ENCODE measurements around the gene SMIM12. TPM values are rescaled to one million over a fixed set of nuclear protein-coding genes. Genes with fewer than 3 reads are reported as not detected.

SMIM12 gene
- polyA plus RNA-seq, 2 of the 4 experiments (the other 2 are of a cell fraction) = 35.8 to 37.5 TPM

GRCh38 chr1:34803770-34804169 is 55.8 kb downstream of the SMIM12 start:
- Histone ChIP-seq H3K4me2 (no peak overlapping the region), H3K9me3 (no peaks in the 10 kb centered on the region), H3K27ac (no peak overlapping the region), H3K4me3 (no peak overlapping the region), H3K4me1 (peaks cover 4% of the 10 kb centered on the region; the same call in 1 of the 3 replicates)
- POLR2A ChIA-PET = no interaction called here
- ATAC-seq (no peak), DNase-seq (ENCODE audit: low read depth in 1 of 2, low spot score in 1 of 2) (no peak), FAIRE-seq (no peak)
- CTCF ChIA-PET = no interaction called here
- WGBS (ENCODE audit: missing lambda C conversion rate) = 55% methylated on average over 3 of the region's 3 CpGs
- TF ChIP-seq RARB (CRISPR knock-in tag; IDR thresholded peaks at IDR 0.05) = no peak
- TF ChIP-seq CBX8 (IDR thresholded peaks at IDR 0.05) = no peak
- TF ChIP-seq CEBPB (IDR thresholded peaks at IDR 0.05) = no peak
- no peak for TF ChIP-seq HOXA7 (CRISPR knock-in tag; IDR thresholded peaks at IDR 0.05)
- TF ChIP-seq ELK1 (IDR thresholded peaks at IDR 0.05; ENCODE audit: low read depth, low read length) = no peak
- TF ChIP-seq HOXB5 (CRISPR knock-in tag; IDR thresholded peaks at IDR 0.05) = no peak
- TF ChIP-seq ATOH8 (CRISPR knock-in tag; IDR thresholded peaks at IDR 0.05; ENCODE audit: low read depth) = no peak
- no peak for TF ChIP-seq KDM5A (IDR thresholded peaks at IDR 0.05)
- no peak for TF ChIP-seq HMGXB4 (CRISPR knock-in tag; IDR thresholded peaks at IDR 0.05; ENCODE audit: borderline replicate concordance)
- no peak for TF ChIP-seq BCL3 (IDR thresholded peaks at IDR 0.05)
- TF ChIP-seq CBX2 (IDR thresholded peaks at IDR 0.05; ENCODE audit: borderline replicate concordance, low read depth) = no peak
- TF ChIP-seq ZSCAN20 (CRISPR knock-in tag; IDR thresholded peaks at IDR 0.05) = no peak
- TF ChIP-seq NPAS2 (CRISPR knock-in tag; IDR thresholded peaks at IDR 0.05; ENCODE audit: borderline replicate concordance) = no peak
- TF ChIP-seq CTCF (IDR thresholded peaks at IDR 0.05) = no peak
- TF ChIP-seq CHD4 (IDR thresholded peaks at IDR 0.05; ENCODE audit: borderline replicate concordance) = no peak
- no peak for TF ChIP-seq USF2 (IDR thresholded peaks at IDR 0.05)
- TF ChIP-seq POLR2AphosphoS2 (conservative IDR thresholded peaks at IDR 0.05; ENCODE audit: low read length) = no peak
- no peak for TF ChIP-seq RAD21 (conservative IDR thresholded peaks at IDR 0.05 in 1 of 2, IDR thresholded peaks at IDR 0.05 in 1 of 2)
- TF ChIP-seq EHMT2 (IDR thresholded peaks at IDR 0.05; ENCODE audit: low read depth) = no peak

Other genes starting within 250 kb of the SMIM12 start
- 0.11 and 0.16 TPM in 2 replicates for gene GJB5, start 104.7 kb downstream of the SMIM12 start, polyA plus RNA-seq (2011; rRNA removed)
- gene GJB5, start 104.7 kb downstream of the SMIM12 start, polyA plus RNA-seq (2017; fragmentation: RNase III; extraction: RNeasy Plus Mini Kit Qiagen cat#74134 plus additional on column Dnase treatment) = 0.09 to 0.15 TPM in 2 of 3 replicates, not detected in the other
- gene GJB4, start 100.0 kb downstream of the SMIM12 start, polyA plus RNA-seq (2011; rRNA removed) = 0.07 TPM in 1 of 2 replicates, not detected in the other
- 0.04 to 0.07 TPM in 2 of 3 replicates, not detected in the other for gene GJB4, start 100.0 kb downstream of the SMIM12 start, polyA plus RNA-seq (2017; fragmentation: RNase III; extraction: RNeasy Plus Mini Kit Qiagen cat#74134 plus additional on column Dnase treatment)
- gene GJB3, start 78.5 kb downstream of the SMIM12 start, polyA plus RNA-seq (2011; rRNA removed) = 0.50 and 0.81 TPM in 2 replicates
- 0.75 to 0.84 TPM (median 0.76 TPM) in 3 replicates for gene GJB3, start 78.5 kb downstream of the SMIM12 start, polyA plus RNA-seq (2017; fragmentation: RNase III; extraction: RNeasy Plus Mini Kit Qiagen cat#74134 plus additional on column Dnase treatment)
- gene GJA4, start 66.8 kb downstream of the SMIM12 start, polyA plus RNA-seq (2011; rRNA removed) = not detected in 2 replicates
- not detected in 3 replicates for gene GJA4, start 66.8 kb downstream of the SMIM12 start, polyA plus RNA-seq (2017; fragmentation: RNase III; extraction: RNeasy Plus Mini Kit Qiagen cat#74134 plus additional on column Dnase treatment)
- 0.03 TPM in 1 of 2 replicates, not detected in the other for gene DLGAP3, start 69.9 kb upstream of the SMIM12 start, polyA plus RNA-seq (2011; rRNA removed)
- gene DLGAP3, start 69.9 kb upstream of the SMIM12 start, polyA plus RNA-seq (2017; fragmentation: RNase III; extraction: RNeasy Plus Mini Kit Qiagen cat#74134 plus additional on column Dnase treatment) = 0.04 to 0.07 TPM (median 0.05 TPM) in 3 replicates
- gene TMEM35B, start 125.6 kb upstream of the SMIM12 start, polyA plus RNA-seq (2011; rRNA removed) = 27.2 and 31.8 TPM in 2 replicates
- 12.6 to 16.8 TPM (median 13.3 TPM) in 3 replicates for gene TMEM35B, start 125.6 kb upstream of the SMIM12 start, polyA plus RNA-seq (2017; fragmentation: RNase III; extraction: RNeasy Plus Mini Kit Qiagen cat#74134 plus additional on column Dnase treatment)
- gene ZMYM6, start 172.2 kb upstream of the SMIM12 start, polyA plus RNA-seq (2011; rRNA removed) = 9.7 and 10.9 TPM in 2 replicates
- gene ZMYM6, start 172.2 kb upstream of the SMIM12 start, polyA plus RNA-seq (2017; fragmentation: RNase III; extraction: RNeasy Plus Mini Kit Qiagen cat#74134 plus additional on column Dnase treatment) = 4.4 to 5.4 TPM (median 4.5 TPM) in 3 replicates
- gene ZMYM1, start 219.6 kb upstream of the SMIM12 start, polyA plus RNA-seq (2011; rRNA removed) = 14.4 and 16.8 TPM in 2 replicates
- 5.6 to 7.3 TPM (median 6.5 TPM) in 3 replicates for gene ZMYM1, start 219.6 kb upstream of the SMIM12 start, polyA plus RNA-seq (2017; fragmentation: RNase III; extraction: RNeasy Plus Mini Kit Qiagen cat#74134 plus additional on column Dnase treatment)